ENCODE data around the gene CNTN5.

The CNTN5 gene

DNA sequence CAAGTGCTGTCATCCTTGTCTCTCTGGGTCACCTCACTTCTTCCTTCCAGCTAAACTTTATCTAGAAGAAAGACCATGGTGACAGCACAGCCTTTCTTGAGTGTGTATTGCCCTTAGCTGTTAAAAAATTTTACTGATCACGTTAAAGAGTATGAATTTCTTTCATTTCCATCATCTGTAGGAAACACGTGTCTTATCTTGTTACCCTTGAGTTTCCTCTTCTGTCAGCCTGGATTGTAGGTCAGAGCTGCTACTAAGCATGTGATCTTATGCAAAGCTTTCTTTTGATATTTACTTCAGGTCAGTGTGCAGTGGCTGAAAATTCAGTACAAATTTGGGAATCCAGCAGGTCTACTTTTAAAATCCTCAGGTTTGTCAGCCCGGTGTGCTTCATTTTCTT, 1154.1 kb downstream of the CNTN5 start:
- no peak for TF ChIP-seq ZNF274 (IDR thresholded peaks at IDR 0.05; ENCODE audit: low read depth, low read length)
- H3K4me3 ChIP-seq (ENCODE audit: low read length): no peak overlapping the region

DNA sequence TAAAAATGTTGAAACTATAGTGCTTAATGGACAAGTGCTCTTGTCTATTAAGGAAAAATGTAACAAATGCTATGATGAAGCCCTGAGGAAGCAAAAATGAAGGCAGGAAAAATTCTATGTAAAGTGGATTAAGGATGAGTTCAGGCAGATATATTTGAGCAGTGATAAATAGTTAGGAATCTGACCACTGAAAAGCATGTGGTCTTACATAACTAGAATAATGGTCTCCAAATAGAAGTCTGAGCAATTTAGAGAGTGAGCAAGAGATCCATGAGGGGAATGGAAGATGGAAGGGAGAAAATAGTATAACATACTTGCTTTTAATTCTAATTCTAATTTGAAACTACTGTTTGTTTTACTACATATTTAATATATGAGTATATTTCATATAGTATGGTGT, 1155.7 kb downstream of the CNTN5 start:
- H3K4me3 ChIP-seq (ENCODE audit: low read length): no peak overlapping the region
- TF ChIP-seq ZNF274 (IDR thresholded peaks at IDR 0.05; ENCODE audit: low read depth, low read length): no peak

DNA sequence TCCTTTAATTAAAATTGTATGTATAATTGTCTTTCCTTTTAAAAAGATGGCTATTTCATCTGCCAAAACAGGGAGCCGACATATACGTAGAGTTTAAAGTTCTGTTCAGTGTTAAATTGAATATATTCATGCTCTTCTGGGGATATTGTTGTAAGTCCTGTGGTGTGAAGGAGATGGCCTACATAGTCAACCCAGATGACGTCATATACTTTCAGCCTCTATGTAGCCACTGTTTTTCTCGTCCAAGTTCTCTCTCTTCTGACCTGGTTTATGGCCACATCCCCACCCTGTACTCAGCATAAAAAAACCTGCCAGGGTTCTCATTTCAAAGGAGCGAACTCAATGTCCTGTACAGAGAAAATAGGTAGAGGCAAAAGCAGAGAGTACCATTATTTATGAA, 1156.9 kb downstream of the CNTN5 start:
- H3K4me3 ChIP-seq (ENCODE audit: low read length): no peak overlapping the region
- TF ChIP-seq ZNF274 (IDR thresholded peaks at IDR 0.05; ENCODE audit: low read depth, low read length): no peak

DNA sequence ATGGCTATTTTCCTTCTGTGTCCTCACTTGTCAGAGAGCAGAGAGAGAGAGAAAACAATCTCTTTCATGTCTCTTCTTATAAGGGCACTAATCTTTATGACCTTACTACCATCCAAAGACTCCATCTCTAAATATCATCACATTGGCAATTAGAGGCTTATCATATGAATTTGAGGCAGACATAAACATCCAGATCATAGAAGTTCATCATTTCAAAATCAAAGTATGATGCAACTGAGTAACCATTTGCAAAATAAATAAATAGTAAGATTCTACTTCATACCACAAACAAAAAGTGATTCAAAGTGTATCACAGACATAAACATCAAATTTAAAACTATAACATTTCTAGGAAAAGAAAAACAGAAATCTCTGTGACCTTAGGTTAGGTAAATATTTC, 1161.6 kb downstream of the CNTN5 start:
- no peak for TF ChIP-seq ZNF274 (IDR thresholded peaks at IDR 0.05; ENCODE audit: low read depth, low read length)
- H3K4me3 ChIP-seq (ENCODE audit: low read length): no peak overlapping the region

DNA sequence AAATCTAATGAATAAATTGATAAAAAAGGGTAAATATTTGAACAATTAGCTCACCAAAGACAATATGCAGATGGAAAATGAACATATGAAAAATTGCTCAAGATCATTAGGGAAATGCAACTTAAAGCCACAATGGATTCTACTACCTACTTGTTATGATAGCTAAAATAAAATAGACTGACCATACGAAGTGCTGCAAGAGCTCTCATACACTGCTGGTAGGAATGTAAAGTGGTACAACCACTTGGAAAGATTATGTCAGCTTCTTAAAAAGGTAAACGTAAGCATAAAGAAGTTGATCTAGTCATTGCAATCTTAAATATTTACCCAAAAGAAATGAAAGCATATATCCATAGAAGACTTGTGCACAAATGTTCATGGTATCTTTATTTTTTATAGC, 1162.2 kb downstream of the CNTN5 start:
- no peak for TF ChIP-seq ZNF274 (IDR thresholded peaks at IDR 0.05; ENCODE audit: low read depth, low read length)
- H3K4me3 ChIP-seq (ENCODE audit: low read length): no peak overlapping the region

DNA sequence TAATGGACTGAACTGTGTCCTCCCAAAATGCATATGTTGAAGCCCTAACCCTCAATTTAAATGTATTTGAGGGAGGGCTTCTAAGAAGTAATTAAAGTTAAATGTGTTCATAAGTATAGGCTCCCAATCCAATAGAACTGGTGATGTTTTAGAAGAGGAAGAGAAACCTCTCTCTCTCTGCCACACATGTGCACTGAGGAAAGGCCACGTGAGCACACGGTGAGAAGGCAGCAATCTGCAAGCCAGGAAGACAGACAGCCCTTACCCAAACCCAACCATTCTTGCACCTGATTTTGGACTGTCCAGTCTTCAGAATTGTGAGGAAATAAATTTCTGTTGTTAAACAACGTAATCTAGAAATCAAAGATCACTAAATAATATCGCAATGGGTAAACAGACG, 1164.8 kb downstream of the CNTN5 start:
- no peak for TF ChIP-seq ZNF274 (IDR thresholded peaks at IDR 0.05; ENCODE audit: low read depth, low read length)
- no peak overlapping the region for H3K4me3 ChIP-seq (ENCODE audit: low read length)

DNA sequence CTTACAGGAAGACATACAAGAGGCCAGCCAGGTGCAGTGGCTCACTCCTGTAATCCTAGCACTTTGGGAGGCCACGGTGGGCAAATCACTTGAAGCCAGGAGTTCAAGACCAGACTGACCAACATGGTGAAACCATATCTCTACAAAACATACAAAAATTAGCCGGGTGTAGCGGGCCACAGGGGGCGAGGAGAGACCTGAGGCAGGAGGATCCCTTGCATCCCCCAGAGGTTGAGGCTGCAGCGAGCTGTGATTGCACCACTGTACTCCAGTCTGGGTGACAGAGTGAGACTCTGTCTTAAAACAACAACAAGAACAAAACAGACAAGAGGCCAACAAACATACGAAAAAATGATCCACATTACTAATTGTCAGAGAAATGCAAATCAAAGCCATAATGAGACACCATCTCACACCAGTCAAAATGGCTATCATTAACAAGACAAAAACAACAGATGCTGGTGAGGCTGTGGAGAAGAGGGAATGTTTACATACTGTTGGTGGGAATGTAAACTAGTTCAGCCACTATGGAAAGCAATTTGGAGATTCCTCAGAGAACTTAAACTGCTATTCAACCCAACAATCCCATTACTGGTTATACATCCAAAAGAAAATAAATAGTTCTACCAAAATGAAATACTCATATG, 1167.5 kb downstream of the CNTN5 start:
- no peak for TF ChIP-seq ZNF274 (IDR thresholded peaks at IDR 0.05; ENCODE audit: low read depth, low read length)
- no peak overlapping the region for H3K4me3 ChIP-seq (ENCODE audit: low read length)

DNA sequence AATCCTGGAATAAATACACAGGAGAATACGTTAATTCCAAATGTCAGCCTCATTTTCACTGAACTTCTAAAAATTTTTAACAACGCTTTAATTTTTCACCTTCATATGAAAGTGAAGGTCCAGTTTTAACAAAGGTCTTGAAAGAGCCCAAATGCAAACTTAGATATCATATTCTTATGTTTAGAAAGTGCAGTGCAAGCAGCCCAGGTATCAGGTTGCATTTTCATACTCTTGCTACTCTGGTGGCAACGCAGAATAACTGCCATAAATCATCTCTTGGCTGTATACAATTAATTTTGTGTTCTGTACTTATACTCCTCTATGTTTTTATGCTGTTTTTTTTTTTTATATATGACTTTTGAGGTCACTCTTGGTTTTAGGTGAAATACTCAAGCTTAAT, 1169.6 kb downstream of the CNTN5 start:
- TF ChIP-seq ZNF274 (IDR thresholded peaks at IDR 0.05; ENCODE audit: low read depth, low read length): no peak
- H3K4me3 ChIP-seq (ENCODE audit: low read length): no peak overlapping the region

DNA sequence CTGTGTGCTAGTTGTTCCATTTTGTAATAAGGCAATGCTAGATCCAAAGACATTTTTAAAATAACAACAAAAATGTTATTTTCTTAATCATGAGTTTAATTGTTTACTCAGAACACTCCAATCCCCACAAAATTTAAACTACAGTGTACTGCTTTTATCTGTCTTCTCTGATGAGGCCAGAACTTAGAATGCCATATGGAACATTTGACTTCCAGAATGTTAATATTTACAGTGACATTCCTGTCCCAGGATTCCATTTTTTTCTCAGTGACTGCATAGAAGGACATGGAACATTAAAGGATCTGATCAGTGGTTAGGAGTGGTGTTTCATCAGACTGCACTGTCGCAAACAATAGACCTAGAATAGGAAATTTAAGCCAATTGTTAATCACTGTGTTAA, 1171.4 kb downstream of the CNTN5 start:
- no peak overlapping the region for H3K4me3 ChIP-seq (ENCODE audit: low read length)
- no peak for TF ChIP-seq ZNF274 (IDR thresholded peaks at IDR 0.05; ENCODE audit: low read depth, low read length)

DNA sequence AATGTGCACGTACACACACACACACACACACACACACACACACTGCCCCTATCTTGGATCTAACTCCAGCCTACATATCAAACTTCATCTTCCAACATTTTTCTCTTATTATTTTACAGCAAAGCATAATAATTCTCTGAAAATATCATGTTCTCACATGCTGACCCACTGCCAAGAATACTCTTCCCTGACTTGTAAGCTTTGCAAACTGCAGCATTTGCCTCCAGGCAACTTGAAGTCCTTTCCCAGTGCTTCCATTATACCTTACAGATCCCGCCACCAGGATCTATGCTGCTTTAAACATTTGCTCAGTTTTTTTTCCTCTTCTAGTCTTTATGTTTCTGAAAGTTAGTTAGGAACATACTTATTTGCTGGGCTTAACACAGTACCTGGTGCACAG, 1183.0 kb downstream of the CNTN5 start:
- H3K4me3 ChIP-seq (ENCODE audit: low read length): no peak overlapping the region
- TF ChIP-seq ZNF274 (IDR thresholded peaks at IDR 0.05; ENCODE audit: low read depth, low read length): no peak

DNA sequence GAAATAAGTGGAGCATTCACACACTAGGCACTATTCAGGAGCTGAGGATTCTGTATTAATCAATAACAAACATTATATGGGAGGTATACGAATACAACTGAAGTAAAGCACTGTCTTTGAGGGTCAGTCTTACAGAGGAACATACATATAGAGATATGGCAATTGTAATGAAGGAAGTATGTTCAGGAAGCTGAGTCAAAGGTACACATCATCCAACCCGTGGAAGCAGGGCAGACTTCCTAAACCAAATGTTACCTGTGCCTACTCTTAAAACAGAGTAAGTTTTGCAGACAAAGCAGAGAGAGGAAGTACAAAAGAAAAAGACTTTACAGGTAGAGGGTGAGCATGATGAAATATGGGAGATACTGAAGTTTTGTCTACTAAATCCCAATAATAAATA, 1185.2 kb downstream of the CNTN5 start:
- TF ChIP-seq ZNF274 (IDR thresholded peaks at IDR 0.05; ENCODE audit: low read depth, low read length): no peak
- H3K4me3 ChIP-seq (ENCODE audit: low read length): no peak overlapping the region

DNA sequence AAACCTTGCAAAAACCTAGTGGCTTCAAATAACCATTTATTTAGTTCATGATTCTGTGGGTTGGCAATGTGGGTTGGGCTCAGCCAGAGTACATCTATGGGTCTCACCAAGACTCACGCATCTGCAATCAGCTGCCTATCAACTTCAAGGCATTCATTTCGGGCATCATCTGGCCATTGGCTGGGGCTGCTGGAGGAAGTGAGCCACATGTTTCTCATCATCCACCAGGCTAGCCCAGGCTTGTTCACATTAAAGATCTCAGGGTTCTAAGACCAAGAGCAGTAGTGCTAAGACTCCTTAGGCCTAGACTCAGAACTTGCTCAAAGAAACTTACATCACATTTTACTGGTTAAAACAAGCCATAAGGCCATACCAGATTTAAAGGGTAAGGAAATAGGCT, 1187.5 kb downstream of the CNTN5 start:
- no peak overlapping the region for H3K4me3 ChIP-seq (ENCODE audit: low read length)
- TF ChIP-seq ZNF274 (IDR thresholded peaks at IDR 0.05; ENCODE audit: low read depth, low read length): no peak

DNA sequence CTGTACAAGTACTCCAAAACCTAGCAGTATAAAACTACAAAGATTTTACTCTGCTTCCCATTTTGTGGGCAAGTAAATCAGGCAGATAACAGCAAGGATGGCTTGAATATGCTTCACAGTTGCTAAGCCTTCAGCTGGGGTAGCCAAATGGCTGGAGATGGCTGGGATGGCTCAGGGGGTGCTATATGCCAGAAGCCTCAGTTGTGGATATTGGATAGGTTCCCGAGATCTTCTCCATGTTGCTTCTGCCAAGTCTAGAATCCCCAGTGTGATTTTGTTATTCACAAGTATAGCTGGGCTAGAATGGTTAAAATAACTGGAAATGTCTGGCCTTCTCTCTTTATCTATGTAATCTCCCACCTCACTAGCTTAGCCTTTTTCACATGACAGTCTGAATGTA, 1194.0 kb downstream of the CNTN5 start:
- no peak for TF ChIP-seq ZNF274 (IDR thresholded peaks at IDR 0.05; ENCODE audit: low read depth, low read length)
- no peak overlapping the region for H3K4me3 ChIP-seq (ENCODE audit: low read length)

DNA sequence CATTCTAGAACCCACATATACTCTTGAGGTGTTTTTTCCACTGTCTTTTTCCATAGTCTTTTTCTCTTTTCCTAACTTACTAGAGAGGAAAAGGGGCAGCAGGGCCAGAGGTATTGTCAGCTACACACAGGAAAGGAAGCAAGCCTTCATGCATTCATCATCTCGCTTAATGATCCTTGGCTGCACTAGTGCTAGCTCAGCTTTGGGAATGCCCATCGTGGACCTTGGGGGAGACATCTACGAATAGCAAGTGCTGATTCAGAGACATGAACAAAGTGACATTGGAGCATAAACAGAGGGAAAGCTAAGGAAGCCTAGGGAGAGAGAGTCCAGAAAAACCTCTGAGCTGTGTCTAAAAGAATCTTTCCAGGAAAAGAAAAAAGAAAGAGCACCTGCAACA, 1200.1 kb downstream of the CNTN5 start:
- no peak overlapping the region for H3K4me3 ChIP-seq (ENCODE audit: low read length)
- no peak for TF ChIP-seq ZNF274 (IDR thresholded peaks at IDR 0.05; ENCODE audit: low read depth, low read length)

DNA sequence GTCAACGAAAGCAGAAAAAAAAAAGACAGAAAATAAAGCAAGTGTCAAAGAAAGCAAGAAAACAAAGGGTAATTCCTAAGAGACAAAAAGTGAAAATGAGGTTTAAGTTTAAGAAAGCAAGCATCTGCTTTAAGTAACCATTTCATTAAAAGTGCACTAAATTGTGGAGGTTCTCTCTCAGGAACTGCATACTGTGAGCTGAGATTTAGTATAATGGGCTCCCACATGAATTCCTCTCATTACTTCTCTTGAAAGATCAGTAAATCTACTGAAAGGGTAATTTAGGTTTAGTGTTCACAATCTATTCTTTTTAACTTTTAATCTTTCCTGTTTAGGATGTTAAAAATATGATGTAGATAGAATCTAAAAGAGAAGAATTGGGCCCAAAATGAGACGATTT, 1201.0 kb downstream of the CNTN5 start:
- TF ChIP-seq ZNF274 (IDR thresholded peaks at IDR 0.05; ENCODE audit: low read depth, low read length): no peak
- no peak overlapping the region for H3K4me3 ChIP-seq (ENCODE audit: low read length)

DNA sequence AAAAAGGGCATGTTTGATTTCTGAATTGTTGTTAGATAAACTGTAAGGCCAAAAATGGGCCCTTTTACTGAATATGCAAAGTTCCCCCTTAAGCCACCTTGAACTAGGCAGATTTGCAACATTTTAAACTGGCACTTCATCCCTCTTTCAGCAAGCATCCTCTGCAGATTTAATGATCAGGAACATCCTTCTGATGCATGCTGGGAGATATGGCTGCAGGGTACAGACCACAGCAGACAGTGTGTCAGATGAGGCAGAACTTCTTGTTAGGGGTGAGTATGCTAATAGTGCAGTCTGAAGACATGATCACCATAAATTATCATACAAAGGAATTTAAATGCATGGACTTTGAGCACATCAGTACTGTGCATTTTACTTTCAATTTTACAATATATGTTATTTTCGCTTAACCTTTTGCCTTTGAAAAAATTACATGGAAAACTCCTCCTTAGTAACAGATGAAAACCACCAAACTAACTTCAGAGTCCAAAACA, 1203.8 kb downstream of the CNTN5 start:
- no peak for TF ChIP-seq ZNF274 (IDR thresholded peaks at IDR 0.05; ENCODE audit: low read depth, low read length)
- no peak overlapping the region for H3K4me3 ChIP-seq (ENCODE audit: low read length)
